ENCODE measurements around the gene MPHOSPH10. TPM values are rescaled to one million over a fixed set of nuclear protein-coding genes. Genes with fewer than 3 reads are reported as not detected.
"Not testable (repeated sequence)": the region's sequence is repeated elsewhere in the genome, so short reads cannot be mapped to it uniquely, and the experiment has no call there.

The MPHOSPH10 gene
- total RNA-seq, 1 donor from 2014 or later = 33.8 TPM

- DNase-seq (ENCODE audit: low spot score in 2 of 2) = no peak
- FAIRE-seq = no peak
Measured at GRCh38 chr2:71121479-71121878, 9.0 kb upstream of the MPHOSPH10 start.

GRCh38 chr2:71122387-71123298, 7.8 kb upstream of the MPHOSPH10 start:
- FAIRE-seq = no peak
- DNase-seq (ENCODE audit: low spot score in 2 of 2) = no peak

DNA sequence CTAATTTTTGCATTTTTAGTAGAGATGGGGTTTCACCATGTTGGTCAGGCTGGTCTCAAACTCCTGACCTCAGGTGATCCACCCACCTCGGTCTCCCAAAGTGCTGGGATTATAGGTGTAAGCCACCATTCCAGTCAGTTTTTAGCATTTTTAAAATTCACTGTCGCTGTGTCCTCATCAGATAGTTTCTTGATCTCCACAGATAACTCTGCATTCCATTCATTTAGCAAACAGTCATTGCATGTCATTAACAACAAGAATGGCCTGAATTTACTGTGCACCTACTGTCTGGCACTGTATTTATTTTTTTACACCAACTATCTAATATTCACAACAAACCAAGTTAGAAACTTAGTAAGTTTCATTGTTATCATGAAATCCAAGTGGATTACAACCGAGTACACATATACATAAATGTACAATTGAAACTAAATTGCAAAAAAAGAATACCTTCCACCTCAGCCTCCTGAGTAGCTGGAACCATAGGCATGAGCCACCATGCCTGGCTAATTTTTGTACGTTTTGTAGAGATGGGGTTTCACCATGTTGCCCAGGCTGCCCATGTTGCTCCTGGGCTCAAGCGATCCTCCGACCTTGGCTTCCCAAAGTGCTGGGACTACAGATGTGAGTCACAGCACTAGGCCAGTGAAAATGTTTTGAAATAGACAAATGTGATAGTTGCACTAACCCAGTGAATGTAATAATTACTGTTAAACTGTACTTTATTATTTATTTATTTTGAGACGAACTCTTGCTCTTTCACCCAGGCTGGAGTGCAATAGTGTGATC, 4.7 kb upstream of the MPHOSPH10 start:
- FAIRE-seq = no peak
- no peak for DNase-seq (ENCODE audit: low spot score in 2 of 2)

DNA sequence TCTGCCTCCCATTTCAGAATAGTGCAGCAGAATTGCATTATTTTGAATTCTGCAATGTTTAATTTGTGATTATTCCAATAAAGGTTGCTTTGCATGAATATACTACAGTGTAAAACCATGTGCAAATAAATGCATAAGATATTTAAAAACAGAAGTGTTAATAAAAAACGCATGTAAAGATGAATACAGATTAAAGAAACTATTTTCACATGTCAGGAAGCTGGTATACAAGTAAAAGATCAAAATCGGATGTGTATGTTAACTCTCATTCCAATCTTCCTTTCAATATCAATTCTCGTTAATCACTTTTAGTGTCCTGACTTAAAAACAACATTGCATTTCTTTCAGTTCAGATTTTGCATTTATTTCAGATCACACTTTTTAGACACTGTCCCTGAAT, 3.5 kb upstream of the MPHOSPH10 start:
- FAIRE-seq (no peak), DNase-seq (ENCODE audit: low spot score in 2 of 2) (no peak)

GRCh38 chr2:71129114-71129901, 1.1 kb upstream of the MPHOSPH10 start:
- FAIRE-seq = no peak

DNA sequence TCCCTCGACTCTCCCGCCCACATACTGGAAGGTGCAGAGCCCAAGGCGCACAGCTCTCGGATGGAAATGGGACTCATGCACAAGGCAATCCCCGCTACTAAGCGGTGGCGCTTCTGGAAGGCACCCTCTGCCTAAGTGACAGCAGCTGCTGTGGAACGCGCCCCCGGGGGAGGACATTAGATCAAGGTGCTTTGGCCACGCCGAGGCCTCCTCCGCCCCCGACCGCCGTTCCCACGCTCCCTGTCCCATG, 607 bp upstream of the MPHOSPH10 start:
- FAIRE-seq (no peak), DNase-seq (ENCODE audit: low spot score in 2 of 2) (peak in 1 of 2 donors; percentile 16)

More at GRCh38 chr2:71129114-71129901, 1.1 kb upstream of the MPHOSPH10 start:
- no peak for DNase-seq (ENCODE audit: low spot score in 2 of 2)

DNA sequence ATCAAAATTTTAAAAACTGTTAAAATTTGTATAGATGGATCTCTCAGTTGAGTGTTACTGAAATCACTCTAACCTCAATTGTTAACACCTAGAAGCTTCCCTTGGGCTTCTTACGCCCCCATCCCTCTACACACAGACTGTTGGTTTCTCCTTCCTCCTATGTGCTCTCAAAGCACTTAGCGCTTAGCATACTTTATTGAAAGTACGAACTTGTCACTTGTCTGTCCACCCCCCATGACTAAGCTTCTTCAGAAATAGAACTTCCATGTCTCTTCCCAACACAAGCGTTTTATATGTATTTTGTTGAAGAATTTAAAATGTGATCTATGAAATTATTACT, 441 bp downstream of the MPHOSPH10 start:
- DNase-seq (ENCODE audit: low spot score in 2 of 2) (no peak), FAIRE-seq (no peak)

DNA sequence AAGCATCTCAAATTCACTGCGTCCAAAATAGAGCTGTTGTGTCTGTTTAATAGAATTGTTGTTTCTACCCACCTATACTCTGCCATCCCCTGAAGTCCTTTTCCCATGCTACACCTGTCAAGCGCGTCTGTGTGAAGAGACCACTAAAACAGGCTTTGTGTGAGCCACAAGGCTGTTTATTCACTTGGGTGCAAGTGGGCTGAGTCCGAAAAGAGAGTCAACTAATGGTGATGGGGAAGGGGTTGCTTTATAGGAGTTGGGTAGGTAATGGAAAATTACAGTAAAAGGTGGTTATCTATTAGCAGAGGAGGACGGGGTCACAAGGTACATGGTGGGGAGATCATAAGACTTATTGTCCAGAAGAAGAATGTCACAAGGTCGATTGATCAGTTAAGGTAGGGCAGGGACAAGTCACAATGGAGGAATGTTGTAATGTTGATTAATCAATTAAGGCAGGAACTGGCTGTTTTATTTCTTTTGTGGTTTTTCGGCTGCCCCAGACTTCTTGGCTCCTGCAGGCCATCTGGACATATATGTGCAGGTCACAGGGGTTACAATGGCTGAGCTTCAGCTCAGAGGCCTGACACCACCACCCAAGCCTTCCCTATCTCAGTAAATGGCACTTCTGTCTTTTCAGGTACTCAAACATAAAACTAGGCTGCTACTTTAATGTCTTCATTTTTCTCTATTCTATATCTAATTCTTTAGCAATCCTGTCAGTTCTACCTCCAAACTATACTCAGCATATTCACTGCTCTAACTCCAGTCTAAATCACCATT, 1.1 kb downstream of the MPHOSPH10 start:
- FAIRE-seq; DNase-seq (ENCODE audit: low spot score in 2 of 2): not testable (repeated sequence)

- DNase-seq (ENCODE audit: low spot score in 2 of 2) (no peak), FAIRE-seq (peak; percentile 60)
Measured at GRCh38 chr2:71133603-71134002, 3.2 kb downstream of the MPHOSPH10 start.

GRCh38 chr2:71136174-71136573, 5.7 kb downstream of the MPHOSPH10 start:
- FAIRE-seq = no peak
- no peak for DNase-seq (ENCODE audit: low spot score in 2 of 2)

GRCh38 chr2:71143782-71144181, 13.3 kb downstream of the MPHOSPH10 start:
- no peak for FAIRE-seq
- no peak for DNase-seq (ENCODE audit: low spot score in 2 of 2)

- FAIRE-seq (no peak), DNase-seq (ENCODE audit: low spot score in 2 of 2) (no peak)
Measured at GRCh38 chr2:71148506-71149063, 18.2 kb downstream of the MPHOSPH10 start.

- FAIRE-seq (no peak), DNase-seq (ENCODE audit: low spot score in 2 of 2) (no peak)
Measured at GRCh38 chr2:71150082-71150816, 19.8 kb downstream of the MPHOSPH10 start.

DNA sequence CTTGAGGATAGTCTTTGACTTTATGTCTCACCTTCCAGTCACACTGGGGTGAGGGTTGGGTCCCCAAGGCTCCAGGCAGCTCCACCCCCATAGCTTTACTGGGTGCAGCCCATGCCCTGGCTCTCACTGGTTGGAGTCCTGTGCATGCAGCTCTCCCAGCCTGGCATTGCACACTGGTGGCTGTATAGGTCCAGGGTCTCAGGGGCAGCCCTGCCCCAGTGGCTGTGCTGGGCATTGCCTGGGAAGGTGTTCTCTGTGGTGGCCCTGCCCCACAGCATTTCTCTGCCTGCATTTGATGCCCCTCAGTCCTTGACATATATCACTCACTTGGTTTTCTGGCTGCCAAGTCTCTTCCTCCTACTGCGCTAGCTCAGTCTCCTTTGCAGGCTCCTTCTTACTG, 21.2 kb downstream of the MPHOSPH10 start:
- DNase-seq (ENCODE audit: low spot score in 2 of 2) = no peak
- no peak for FAIRE-seq

- DNase-seq (ENCODE audit: low spot score in 2 of 2) (no peak), FAIRE-seq (no peak)
Measured at GRCh38 chr2:71153585-71154224, 23.3 kb downstream of the MPHOSPH10 start.

- FAIRE-seq (no peak), DNase-seq (ENCODE audit: low spot score in 2 of 2) (no peak)
Measured at GRCh38 chr2:71154279-71154678, 23.8 kb downstream of the MPHOSPH10 start.

DNA sequence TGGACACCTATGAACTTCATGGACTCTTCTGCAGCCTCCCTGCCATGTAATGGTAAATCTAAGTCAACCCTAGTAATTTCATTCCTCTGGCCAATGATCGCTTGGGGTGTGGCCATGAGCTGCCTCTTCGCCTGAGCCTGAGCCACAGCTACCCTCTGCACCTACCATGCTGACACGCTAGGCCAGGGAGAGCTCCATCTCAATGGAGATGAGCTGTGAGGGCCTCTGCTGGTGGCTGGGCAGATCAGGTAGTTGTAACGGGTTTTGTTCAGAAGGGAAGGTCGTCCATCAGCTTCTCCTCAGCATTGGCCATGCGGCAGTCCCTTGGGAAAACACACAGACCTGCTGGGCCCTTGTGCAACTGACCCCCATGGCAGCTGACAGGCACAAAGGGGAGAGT, 24.4 kb downstream of the MPHOSPH10 start:
- FAIRE-seq = no peak
- DNase-seq (ENCODE audit: low spot score in 2 of 2) = no peak

DNA sequence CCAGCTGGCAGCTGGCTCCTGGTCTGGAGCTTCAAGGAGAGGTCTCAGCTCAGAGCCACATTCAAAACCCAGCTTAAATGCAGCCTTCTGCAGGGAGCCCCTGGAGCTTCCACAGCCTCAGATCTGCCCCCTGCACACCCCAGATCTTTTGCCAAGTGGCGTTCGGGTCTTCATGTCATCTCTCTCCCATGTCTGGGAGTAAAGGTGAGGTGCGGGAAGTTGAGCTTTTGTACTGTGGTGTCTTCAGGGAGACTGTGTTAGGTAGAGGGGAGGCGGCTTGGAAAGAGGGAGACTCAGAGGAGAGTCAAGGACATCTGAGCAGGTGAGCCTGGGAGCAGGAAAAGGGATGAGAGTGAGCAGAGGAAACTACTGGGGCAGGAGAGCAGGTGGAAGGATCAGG, 25.4 kb downstream of the MPHOSPH10 start:
- FAIRE-seq = no peak
- no peak for DNase-seq (ENCODE audit: low spot score in 2 of 2)

- FAIRE-seq (no peak), DNase-seq (ENCODE audit: low spot score in 2 of 2) (no peak)
Measured at GRCh38 chr2:71156573-71156972, 26.1 kb downstream of the MPHOSPH10 start.
